HuH-7 (cell line): ENCODE data around the gene UBXN2A.

Experiments
- DNase-seq: peaks from one replicate; pipeline ENCODE4 v3.0.0; 2011; ENCODE audit warnings: low spot score

Gene UBXN2A

DNA sequence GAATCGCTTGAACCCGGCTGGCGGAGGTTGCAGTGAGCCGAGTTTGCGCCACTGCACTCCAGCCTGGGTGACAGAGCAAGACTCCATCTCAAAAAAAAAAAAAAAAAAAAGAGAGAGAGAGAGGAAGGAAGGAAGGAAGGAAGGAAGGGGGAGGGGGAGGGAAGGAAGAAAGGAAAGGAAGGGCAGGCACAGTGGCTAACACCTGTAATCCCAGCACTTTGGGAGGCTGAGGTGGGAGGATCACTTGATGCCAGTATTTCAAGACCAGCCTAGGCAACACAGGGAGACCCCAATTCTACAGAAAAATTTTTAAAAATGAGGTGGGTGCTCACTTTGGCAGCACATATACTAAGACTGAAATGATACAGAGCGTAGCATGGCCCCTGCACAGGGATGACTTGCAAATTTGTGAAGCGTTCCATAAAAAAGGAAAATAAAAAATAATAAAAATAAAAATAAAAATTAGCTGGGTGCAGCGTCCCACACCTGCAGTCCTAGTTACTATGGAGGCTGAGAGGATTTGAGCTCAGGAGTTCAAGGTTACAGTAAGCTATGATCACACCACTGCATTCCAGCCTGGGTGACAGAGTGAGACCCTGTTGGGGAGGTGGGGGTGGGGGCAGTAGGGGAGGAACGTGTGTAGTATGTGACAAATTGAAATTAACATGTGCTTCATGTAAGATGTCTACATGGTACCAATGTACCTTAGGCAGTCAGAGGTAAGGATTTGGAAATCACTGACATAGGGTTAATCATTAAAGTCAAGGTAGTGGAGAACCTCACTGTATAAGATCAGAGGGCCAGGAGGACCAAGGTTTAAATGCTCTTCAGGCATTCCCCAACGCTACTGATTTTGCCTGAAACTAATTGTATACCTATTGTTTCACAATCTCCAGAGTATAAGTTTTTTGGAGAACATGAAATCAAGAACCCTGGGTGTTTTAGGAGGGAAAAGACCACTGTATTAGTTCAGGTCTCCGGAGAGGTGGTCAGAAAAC, 105.5 kb downstream of the UBXN2A start:
- DNase-seq, result no peak

- DNase-seq, result no peak
Measured at GRCh38 chr2:24046599-24046929, 106.3 kb downstream of the UBXN2A start.

GRCh38 chr2:24046930-24047702, 106.9 kb downstream of the UBXN2A start, which contains the start of gene WDCP:
WDCP (minus strand) TSS chr2:24047391; CDS start chr2:24039494, 7,897 bp downstream.
- DNase-seq, result peak; percentile 79

GRCh38 chr2:24047703-24048033, 107.4 kb downstream of the UBXN2A start:
- DNase-seq, result no peak

DNA sequence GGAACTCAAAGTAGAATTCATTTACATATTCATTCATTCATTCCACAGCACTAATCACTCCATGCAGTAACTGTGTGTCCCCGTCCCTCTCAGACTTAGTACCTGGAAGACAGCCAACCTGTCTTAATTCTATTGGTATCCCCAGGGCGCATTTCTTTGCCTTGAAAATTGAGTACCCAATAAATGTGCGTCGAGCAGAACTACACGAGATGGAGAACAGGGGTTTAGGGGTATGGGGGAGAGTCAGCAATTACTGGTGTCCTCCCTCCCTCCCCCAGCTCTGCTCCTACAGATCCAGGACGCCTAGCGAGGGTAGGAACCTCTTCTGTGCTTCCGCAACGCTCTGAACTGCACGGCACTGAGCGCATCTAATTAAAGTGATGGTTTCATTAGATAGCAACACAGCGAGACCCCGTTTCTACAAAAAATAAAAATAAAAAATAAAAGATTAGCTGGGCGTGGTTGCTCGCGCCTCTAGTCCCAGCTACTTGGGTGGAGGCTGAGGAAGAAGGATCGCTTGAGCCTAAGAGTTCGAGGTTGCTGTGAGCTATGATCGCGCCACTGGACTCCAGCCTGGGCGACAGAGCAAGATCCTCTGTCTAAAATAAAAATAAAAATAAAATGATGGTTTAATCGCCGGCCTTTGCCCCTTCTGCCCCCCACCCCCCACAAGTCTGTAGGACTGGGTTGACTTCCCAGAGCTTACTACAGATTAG, 108.7 kb downstream of the UBXN2A start:
- DNase-seq, result no peak

GRCh38 chr2:24049485-24050021, 109.3 kb downstream of the UBXN2A start, which contains the start of gene FKBP1B:
FKBP1B (plus strand) TSS chr2:24049741; CDS start chr2:24049850, 109 bp downstream.
- DNase-seq, result peak; percentile 68

GRCh38 chr2:24050041-24050979, 110.0 kb downstream of the UBXN2A start:
- no peak for DNase-seq

GRCh38 chr2:24051833-24052232, 111.6 kb downstream of the UBXN2A start:
- DNase-seq, result no peak

GRCh38 chr2:24052951-24053350, 112.7 kb downstream of the UBXN2A start:
- DNase-seq, result no peak
